DMS79 (cell line): Measurements from ENCODE around the gene HSD17B12.

Experiments
- DNase-seq: peaks from one replicate; lab custom pipeline; 2025; lab: John Stamatoyannopoulos, UW

The HSD17B12 gene

GRCh38 chr11:43806976-43807375 lies 126.4 kb downstream of the HSD17B12 start:
- DNase-seq, result no peak

DNA sequence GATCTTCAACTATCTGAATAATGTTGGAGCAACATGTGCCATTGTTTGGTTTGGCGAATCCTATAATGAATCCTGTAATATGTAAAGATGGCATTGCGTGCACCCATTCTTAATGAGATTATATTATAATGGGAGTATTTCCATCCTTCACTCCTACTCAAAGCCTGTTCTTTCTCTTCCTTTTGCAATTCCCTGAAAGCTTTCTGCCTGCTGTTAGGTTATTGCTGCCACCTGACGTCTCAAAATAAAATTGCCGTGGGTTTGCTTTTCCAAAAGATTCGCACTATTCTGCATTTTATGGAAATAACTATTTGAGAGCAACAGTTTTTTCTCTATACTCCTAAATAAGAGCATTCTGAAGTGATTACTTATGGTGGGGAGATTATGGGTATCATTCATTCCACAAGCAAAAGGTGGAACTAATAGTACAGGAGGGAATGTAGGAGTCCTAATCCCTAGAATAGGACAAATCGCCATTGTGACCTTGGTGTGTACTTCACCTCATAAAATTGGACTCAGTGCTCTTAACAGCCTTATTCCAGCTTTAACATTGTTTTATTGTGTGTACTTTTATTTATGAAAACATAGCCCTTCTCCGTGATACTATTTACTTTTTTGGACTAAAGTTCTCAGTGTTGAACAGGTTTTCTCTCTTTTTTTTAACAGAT lies 130.5 kb downstream of the HSD17B12 start:
- DNase-seq, result no peak

GRCh38 chr11:43812471-43812870 lies 131.9 kb downstream of the HSD17B12 start:
- no peak for DNase-seq

DNA sequence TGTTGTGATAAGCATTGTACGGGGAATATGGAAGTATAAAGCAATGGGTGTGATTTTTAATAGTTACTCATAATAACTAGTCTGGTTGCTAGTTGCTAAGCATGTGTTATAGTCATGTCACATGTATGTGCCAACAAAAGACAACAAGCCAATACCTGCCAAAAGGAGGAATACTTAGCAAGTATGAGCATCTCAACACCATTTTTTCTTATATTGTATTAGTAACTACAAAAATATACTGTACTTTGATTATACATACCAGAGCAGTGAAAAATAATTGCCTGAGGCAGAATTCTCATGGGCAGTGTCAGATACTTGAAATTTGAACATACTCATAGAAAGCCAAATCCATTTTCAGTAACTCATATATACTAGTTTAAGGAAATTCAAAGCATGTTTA lies 137.7 kb downstream of the HSD17B12 start:
- no peak for DNase-seq

- DNase-seq, result no peak
Observed at GRCh38 chr11:43819926-43820325, 139.4 kb downstream of the HSD17B12 start.

GRCh38 chr11:43823316-43823715 lies 142.8 kb downstream of the HSD17B12 start:
- no peak for DNase-seq

DNA sequence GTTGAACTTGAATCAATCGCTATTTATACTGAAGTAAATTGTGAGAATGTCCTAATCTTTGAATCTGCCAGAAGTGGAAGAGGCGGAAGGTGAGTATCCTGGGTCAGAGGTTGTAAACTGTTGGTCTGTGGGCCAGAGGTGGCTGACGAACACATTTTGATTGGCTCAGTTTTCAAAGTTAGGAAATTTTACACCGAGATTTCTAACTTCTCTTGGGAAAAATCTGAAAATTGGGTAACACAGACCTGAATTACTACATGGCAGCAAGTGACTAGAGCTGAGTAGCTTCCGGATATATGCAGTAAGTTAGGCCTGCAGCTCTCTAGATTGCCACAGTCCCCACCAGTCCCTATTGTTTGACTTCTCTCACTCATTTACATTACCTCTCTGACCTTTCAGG lies 143.3 kb downstream of the HSD17B12 start:
- DNase-seq, result no peak

DNA sequence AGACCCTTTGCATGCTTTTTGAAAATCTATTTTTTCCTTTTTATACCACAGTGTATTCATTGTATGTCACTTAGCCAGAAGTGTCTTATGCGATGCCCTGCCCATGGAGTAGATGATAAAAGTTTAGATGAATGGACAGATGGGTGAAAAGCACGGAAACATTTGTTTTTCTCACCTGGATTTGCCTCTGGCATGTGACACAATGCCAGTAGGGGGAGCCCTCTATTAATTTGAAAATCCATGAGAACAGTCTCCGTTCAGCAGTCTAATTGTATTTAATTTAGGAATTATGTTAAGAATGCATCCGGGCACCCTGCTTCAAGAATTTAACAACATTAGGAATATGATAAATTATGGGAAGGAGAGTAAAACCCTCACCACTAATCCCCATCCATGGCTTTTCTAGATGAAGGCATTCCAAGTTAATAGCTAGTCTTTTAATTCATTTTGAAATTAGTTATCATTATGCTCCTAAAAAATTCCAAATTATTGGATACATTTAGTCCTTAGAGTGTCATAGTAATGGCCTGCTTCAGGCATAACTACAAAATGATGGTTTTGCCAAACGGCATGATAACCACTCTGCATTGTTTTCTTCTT lies 144.8 kb downstream of the HSD17B12 start:
- no peak for DNase-seq

- no peak for DNase-seq
Observed at GRCh38 chr11:43830928-43831440, 150.4 kb downstream of the HSD17B12 start.

- no peak for DNase-seq
Observed at GRCh38 chr11:43832536-43832935, 152.0 kb downstream of the HSD17B12 start.

GRCh38 chr11:43833657-43834073 lies 153.1 kb downstream of the HSD17B12 start:
- no peak for DNase-seq

DNA sequence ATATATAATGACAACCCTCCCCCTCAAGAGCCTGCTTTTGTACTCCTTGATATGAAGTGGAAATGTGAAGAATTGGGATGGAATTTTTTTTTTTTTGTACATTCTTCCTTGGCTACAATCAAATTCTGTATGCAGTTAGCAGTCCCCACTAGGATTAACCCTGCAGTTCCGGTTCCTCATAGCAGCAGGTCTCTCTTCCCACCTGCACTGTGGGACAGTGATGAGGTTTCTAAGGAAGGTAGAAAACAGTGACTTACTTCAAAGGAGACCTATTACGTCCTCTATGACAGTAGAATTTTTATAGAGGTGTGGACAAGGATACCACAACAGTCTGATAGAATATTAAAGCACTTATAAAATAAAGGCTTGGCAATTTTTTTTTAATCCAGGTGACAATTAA lies 153.7 kb downstream of the HSD17B12 start:
- no peak for DNase-seq

GRCh38 chr11:43835104-43835503 lies 154.6 kb downstream of the HSD17B12 start:
- no peak for DNase-seq

- DNase-seq, result no peak
Observed at GRCh38 chr11:43837879-43838278, 157.3 kb downstream of the HSD17B12 start.

DNA sequence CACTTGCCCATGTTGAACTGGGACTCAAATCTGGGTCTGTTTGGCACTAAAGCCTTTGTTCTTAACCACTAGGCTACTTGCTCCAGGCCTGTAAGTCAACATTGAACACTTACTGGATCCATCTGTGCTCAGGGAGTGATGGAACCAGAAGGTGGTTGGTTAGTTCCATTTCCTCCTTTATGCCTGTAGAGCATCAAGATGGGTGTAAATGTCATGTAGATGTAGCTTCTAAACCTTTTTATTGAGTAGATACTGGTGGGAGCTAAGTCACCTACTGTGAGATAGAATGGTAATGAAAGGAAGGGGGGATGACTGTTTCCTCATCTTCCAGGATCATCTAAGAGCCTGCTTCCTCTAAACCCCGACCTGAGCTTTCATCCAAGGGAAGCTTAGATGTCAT lies 161.5 kb downstream of the HSD17B12 start:
- DNase-seq, result no peak

GRCh38 chr11:43845816-43846215 lies 165.3 kb downstream of the HSD17B12 start:
- no peak for DNase-seq

- DNase-seq, result peak; percentile 24
Observed at GRCh38 chr11:43852057-43852636, 171.6 kb downstream of the HSD17B12 start.

GRCh38 chr11:43853781-43854180 lies 173.2 kb downstream of the HSD17B12 start:
- no peak for DNase-seq

- DNase-seq, result no peak
Observed at GRCh38 chr11:43856993-43857392, 176.5 kb downstream of the HSD17B12 start.

- no peak for DNase-seq
Observed at GRCh38 chr11:43861141-43861540, 180.6 kb downstream of the HSD17B12 start.

DNA sequence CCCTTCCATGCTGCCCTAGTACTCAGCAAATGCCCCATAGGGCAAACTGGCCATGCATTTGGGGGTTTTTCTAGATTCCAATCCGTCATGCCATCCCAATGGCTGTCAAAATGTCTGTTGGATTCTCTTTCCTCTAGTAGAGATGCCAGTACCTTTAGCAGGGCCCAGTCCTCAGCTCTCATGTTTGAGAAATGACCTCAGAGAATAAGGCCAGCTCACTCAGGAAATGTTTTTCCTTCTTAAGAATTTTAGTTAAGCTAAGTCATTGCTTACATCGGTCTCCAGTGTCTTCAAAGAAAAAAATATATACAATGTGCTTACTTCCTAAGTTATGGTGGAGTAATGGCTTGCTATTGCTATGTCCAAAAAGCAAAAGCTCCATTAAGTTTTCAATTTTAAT lies 186.0 kb downstream of the HSD17B12 start:
- no peak for DNase-seq

- DNase-seq, result no peak
Observed at GRCh38 chr11:43866969-43867368, 186.4 kb downstream of the HSD17B12 start.

GRCh38 chr11:43868852-43869567 lies 188.5 kb downstream of the HSD17B12 start:
- no peak for DNase-seq
